GM19324 (cell line): Measurements from ENCODE around the gene PSMD3.

Experiments used
- ATAC-seq: cut with Tn5 transposase; IDR thresholded peaks from one replicate; pipeline ENCODE4 v1.9.1; 2021; ENCODE audit warnings: mild to moderate bottlenecking, moderate library complexity; ENCODE audit not compliant: unreplicated experiment, low FRiP score

Gene PSMD3

DNA sequence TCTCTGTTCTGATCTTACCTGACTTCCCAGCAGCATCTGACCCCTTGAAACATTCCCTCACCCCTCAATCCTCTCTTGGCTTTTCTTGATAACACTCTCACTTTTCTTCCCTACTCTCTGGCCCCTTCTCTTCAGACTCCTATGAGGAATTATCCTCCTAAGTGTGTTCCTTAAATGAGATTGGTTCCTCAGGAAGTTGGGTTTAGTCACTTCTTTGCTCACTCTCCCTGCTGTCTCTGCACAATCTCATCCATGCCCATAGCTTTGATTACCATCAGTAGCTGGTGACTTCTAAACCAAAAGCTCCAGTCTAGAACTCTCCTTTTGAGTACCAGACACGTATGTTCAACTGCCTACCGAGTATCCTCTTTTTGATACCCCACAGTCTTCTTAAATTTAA is 60.6 kb downstream of the PSMD3 start:
- ATAC-seq: no peak
